ENCODE results near the gene PLD2. TPM values are rescaled to one million over a fixed set of nuclear protein-coding genes. Genes with fewer than 3 reads are reported as not detected.

Gene PLD2
- total and polyA plus RNA-seq, 10 of the 15 experiments (the other 5 are each of a cell fraction or from before 2014, with no cell fraction given): 0.71 to 16.5 (median 7.0) TPM

GRCh38 chr17:4843321-4844000 is 36.5 kb downstream of the PLD2 start:
- ChIA-PET RAD21 (ENCODE audit: unreplicated experiment) (interaction anchor here (0.9 kb wide), 1 partner anchor 35 kb away, joined by 3 read pairs; no protein-coding TSS in a partner anchor), POLR2A (interaction anchor here (0.5 to 1.2 kb wide), 2 partner anchors 10 to 14 kb away, joined by 4 to 6 read pairs; partner anchors contain the start of gene MINK1), CTCF (no interaction called here), SMC1A (ENCODE audit: uncharacterized antibody, unreplicated experiment) (no interaction called here)
- 98% methylated on average over 8 of the region's 9 CpGs for WGBS (ENCODE audit: insufficient coverage, insufficient replicate concordance, low lambda C conversion rate, missing lambda C conversion rate)
- no peak for DNase-seq (ENCODE audit: low read depth, low spot score)
- Histone ChIP-seq H3K79me2 (ENCODE audit: control insufficient read depth, insufficient read depth, low read length) (peaks cover 14% of the 10 kb centered on the region), H3K9ac (ENCODE audit: control insufficient read depth, insufficient read depth, low read length) (no peak overlapping the region), H3K36me3 (ENCODE audit: control insufficient read depth in 2 of 2, insufficient read depth in 2 of 2, low read length in 1 of 2) (no peaks in the 10 kb centered on the region; a peak in 1 of 4 replicates), H3K27ac (ENCODE audit: control insufficient read depth, insufficient read depth) (no peak overlapping the region), H3K9me3 (replicated peaks; ENCODE audit: control insufficient read depth, insufficient read depth, low read length) (no peaks in the 10 kb centered on the region), H3K4me2 (ENCODE audit: control insufficient read depth, insufficient read depth) (no peak overlapping the region), H3K4me3 (no peak overlapping the region), H3K4me1 (ENCODE audit: control insufficient read depth, insufficient read depth, low read length) (peaks cover 6% of the 10 kb centered on the region; the same call in 1 of the 2 replicates), H3K27me3 (replicated peaks in 1 of 2; ENCODE audit: control insufficient read depth in 2 of 2, insufficient read depth in 2 of 2, low read length in 1 of 2) (no peaks in the 10 kb centered on the region), H2AFZ (ENCODE audit: control insufficient read depth, low read depth, low read length) (no peak overlapping the region), H4K20me1 (ENCODE audit: control insufficient read depth, insufficient read depth) (peaks cover 7% of the 10 kb centered on the region)
- TF ChIP-seq CREB1 (IDR thresholded peaks at IDR 0.05; ENCODE audit: low read depth) (no peak), NR2F1 (conservative IDR thresholded peaks at IDR 0.05) (no peak), NR2C2 (IDR thresholded peaks at IDR 0.05; ENCODE audit: borderline replicate concordance, control insufficient read depth, insufficient read length, low read depth) (no peak), NRF1 (conservative IDR thresholded peaks at IDR 0.05; ENCODE audit: low read depth, low read length) (no peak), CTCF (IDR thresholded peaks at IDR 0.05 in 2 of 3, conservative IDR thresholded peaks at IDR 0.05 in 1 of 3; ENCODE audit: control insufficient read depth in 2 of 3, extremely low read depth in 1 of 3, insufficient read depth in 1 of 3, low read depth in 3 of 3, low read length in 3 of 3) (no peak), POLR2AphosphoS2 (IDR thresholded peaks at IDR 0.05; ENCODE audit: low read depth, low read length) (no peak), NR2C1 (IDR thresholded peaks at IDR 0.05) (no peak), PKNOX1 (IDR thresholded peaks at IDR 0.05) (no peak), CEBPB (IDR thresholded peaks at IDR 0.05; ENCODE audit: borderline replicate concordance in 1 of 2, low read depth in 2 of 2, low read length in 2 of 2) (no peak), ZNF274 (IDR thresholded peaks at IDR 0.05; ENCODE audit: insufficient read depth, insufficient read length) (no peak), KAT2A (conservative IDR thresholded peaks at IDR 0.05; ENCODE audit: control insufficient read depth, low read depth, low read length) (no peak), EP300 (IDR thresholded peaks at IDR 0.05; ENCODE audit: borderline replicate concordance in 1 of 2, control insufficient read depth in 1 of 2, low read depth in 2 of 2, low read length in 2 of 2) (no peak), JUND (IDR thresholded peaks at IDR 0.05; ENCODE audit: low read depth, low read length) (no peak)
- in situ Hi-C loops (cut with MboI): no loop called here
- intact Hi-C loops (cut with micrococcal nuclease; ENCODE audit: unreplicated experiment): no loop called here
- no TSS peak for BruUV-seq (replicated peaks)
- no peak for FAIRE-seq
- ATAC-seq: no peak
